Measurements from ENCODE around the gene OR52K2. TPM values are rescaled to one million over a fixed set of nuclear protein-coding genes. Genes with fewer than 3 reads are reported as not detected.

OR52K2 gene
- total RNA-seq, 1 experiment from 2014 or later, result not detected

- Histone ChIP-seq H3K9me3 (ENCODE audit: low read depth, low read length, poor library complexity, severe bottlenecking) (no peaks in the 10 kb centered on the region), H3K27me3 (replicated peaks; ENCODE audit: insufficient read depth, low read depth, low read length, poor library complexity) (peaks cover 29% of the 10 kb centered on the region), H3K4me1 (ENCODE audit: insufficient read depth, low read length, poor library complexity, severe bottlenecking) (no peaks in the 10 kb centered on the region), H3K27ac (ENCODE audit: low read depth, low read length, poor library complexity, severe bottlenecking) (no peak overlapping the region), H3K36me3 (ENCODE audit: insufficient read depth, low read length, poor library complexity, severe bottlenecking) (no peaks in the 10 kb centered on the region), H3K4me3 (ENCODE audit: low read depth, low read length, poor library complexity, severe bottlenecking) (no peak overlapping the region)
- CTCF ChIA-PET, result no interaction called here
- no TSS peak for BruUV-seq (replicated peaks)
- POLR2A ChIA-PET (ENCODE audit: low non-redundant PET), result no interaction called here
- intact Hi-C loops (cut with micrococcal nuclease; ENCODE audit: unreplicated experiment), result no loop called here
- TF ChIP-seq CTCF (conservative IDR thresholded peaks at IDR 0.05; ENCODE audit: low read depth, low read length) (no peak), EZH2 (IDR thresholded peaks at IDR 0.05; ENCODE audit: borderline replicate concordance, low read depth, low read length, poor library complexity, severe bottlenecking) (no peak)
- no peak for DNase-seq (ENCODE audit: low spot score)
Measured at GRCh38 chr11:4495986-4496385, 46.9 kb downstream of the OR52K2 start.

GRCh38 chr11:4496557-4497248 lies 47.6 kb downstream of the OR52K2 start:
- Histone ChIP-seq H3K9me3 (ENCODE audit: low read depth, low read length, poor library complexity, severe bottlenecking) (no peaks in the 10 kb centered on the region), H3K27me3 (replicated peaks; ENCODE audit: insufficient read depth, low read depth, low read length, poor library complexity) (peaks cover 29% of the 10 kb centered on the region), H3K27ac (ENCODE audit: low read depth, low read length, poor library complexity, severe bottlenecking) (no peak overlapping the region), H3K4me1 (ENCODE audit: insufficient read depth, low read length, poor library complexity, severe bottlenecking) (no peaks in the 10 kb centered on the region), H3K4me3 (ENCODE audit: low read depth, low read length, poor library complexity, severe bottlenecking) (no peak overlapping the region), H3K36me3 (ENCODE audit: insufficient read depth, low read length, poor library complexity, severe bottlenecking) (no peaks in the 10 kb centered on the region)
- TF ChIP-seq CTCF (conservative IDR thresholded peaks at IDR 0.05; ENCODE audit: low read depth, low read length) (no peak), EZH2 (IDR thresholded peaks at IDR 0.05; ENCODE audit: borderline replicate concordance, low read depth, low read length, poor library complexity, severe bottlenecking) (no peak)
- intact Hi-C loops (cut with micrococcal nuclease; ENCODE audit: unreplicated experiment), result no loop called here
- ChIA-PET CTCF (no interaction called here), POLR2A (ENCODE audit: low non-redundant PET) (no interaction called here)
- no peak for DNase-seq (ENCODE audit: low spot score)
- BruUV-seq (replicated peaks), result no TSS peak

Other genes with a start within 250 kb of the OR52K2 start
- not detected in 2 replicates for gene OR52B4, start 80.9 kb upstream of the OR52K2 start, total RNA-seq (2021)
- 5.0 and 5.5 TPM in 2 replicates for gene TRIM21, start 55.6 kb upstream of the OR52K2 start, total RNA-seq (2021)
- not detected in 2 replicates for gene OR52K1, start 33.4 kb downstream of the OR52K2 start, total RNA-seq (2021)
- gene OR52M1, start 95.9 kb downstream of the OR52K2 start, total RNA-seq (2021), result not detected in 2 replicates
- not detected in 2 replicates for gene OR52I2, start 132.4 kb downstream of the OR52K2 start, total RNA-seq (2021)
- not detected in 2 replicates for gene OR52I1, start 144.7 kb downstream of the OR52K2 start, total RNA-seq (2021)
- gene TRIM68, start 158.9 kb downstream of the OR52K2 start, total RNA-seq (2021), result 5.7 and 7.1 TPM in 2 replicates
- not detected in 2 replicates for gene OR51D1, start 188.2 kb downstream of the OR52K2 start, total RNA-seq (2021)
- gene OR51E1, start 194.7 kb downstream of the OR52K2 start, total RNA-seq (2021), result not detected in 2 replicates
- not detected in 2 replicates for gene OR51E2, start 248.6 kb downstream of the OR52K2 start, total RNA-seq (2021)